NB4 (cell line): ENCODE measurements around the gene ZFP36L1.

Source experiments
- CTCF ChIP-seq: IDR thresholded peaks from one replicate; pipeline ENCODE4 v1.5.1; 2012; ENCODE audit warnings: low read depth, low read length
- MAX ChIP-seq: IDR thresholded peaks from 2 replicates; pipeline ENCODE4 v1.6.1; 2011; ENCODE audit warnings: low read depth, low read length
- MYC ChIP-seq: IDR thresholded peaks from 2 replicates; pipeline ENCODE4 v1.6.1; 2011; ENCODE audit warnings: low read depth, low read length
- POLR2A ChIP-seq: IDR thresholded peaks from 2 replicates; pipeline ENCODE4 v1.6.1; 2011; ENCODE audit warnings: mild to moderate bottlenecking; ENCODE audit not compliant: insufficient read length; ENCODE audit errors: extremely low read depth

- TF ChIP-seq CTCF (no peak), POLR2A (no peak), MAX (no peak), MYC (no peak)
Observed at GRCh38 chr14:68808696-68809480, 16.0 kb upstream of the ZFP36L1 start.
